Medulla oblongata (tissue), 1 donor: ENCODE data around the gene GLI3.

Source experiments
- DNase-seq: peaks from one replicate; pipeline ENCODE4 v3.0.0-alpha.2; 2015; ENCODE audit errors: extremely low spot score

The GLI3 gene

GRCh38 chr7:42175834-42176723, 60.9 kb downstream of the GLI3 start:
- peak; percentile 49 for DNase-seq

DNA sequence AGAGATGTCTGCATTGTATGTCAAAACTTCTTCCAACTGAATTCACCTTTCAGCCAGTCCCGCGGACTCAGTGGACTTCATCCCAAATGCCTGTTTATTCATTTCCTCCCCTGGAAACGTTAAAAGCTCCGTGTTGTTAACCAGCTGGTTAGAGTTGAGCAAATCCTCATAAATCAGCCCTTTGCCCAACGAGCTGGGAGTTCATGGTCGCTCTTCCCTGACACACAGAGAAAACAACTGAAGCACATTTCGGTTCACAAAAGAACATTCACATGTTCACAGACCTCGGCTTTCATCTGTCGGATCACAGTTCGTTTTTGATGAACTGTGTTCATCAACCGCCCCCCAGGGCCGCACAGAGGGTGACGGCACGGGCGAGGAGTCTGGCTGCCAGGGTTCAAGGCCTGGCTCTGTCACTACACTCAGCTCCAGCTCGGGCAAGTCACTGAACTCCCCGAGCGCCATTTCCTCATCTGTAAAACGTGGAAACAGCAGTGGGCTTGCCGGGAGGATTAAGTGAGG, 62.6 kb downstream of the GLI3 start:
- DNase-seq, result no peak

- DNase-seq, result no peak
Observed at GRCh38 chr7:42170724-42171123, 66.3 kb downstream of the GLI3 start.

- no peak for DNase-seq
Observed at GRCh38 chr7:42168512-42168911, 68.5 kb downstream of the GLI3 start.

GRCh38 chr7:42167631-42168236, 69.3 kb downstream of the GLI3 start:
- DNase-seq, result no peak

DNA sequence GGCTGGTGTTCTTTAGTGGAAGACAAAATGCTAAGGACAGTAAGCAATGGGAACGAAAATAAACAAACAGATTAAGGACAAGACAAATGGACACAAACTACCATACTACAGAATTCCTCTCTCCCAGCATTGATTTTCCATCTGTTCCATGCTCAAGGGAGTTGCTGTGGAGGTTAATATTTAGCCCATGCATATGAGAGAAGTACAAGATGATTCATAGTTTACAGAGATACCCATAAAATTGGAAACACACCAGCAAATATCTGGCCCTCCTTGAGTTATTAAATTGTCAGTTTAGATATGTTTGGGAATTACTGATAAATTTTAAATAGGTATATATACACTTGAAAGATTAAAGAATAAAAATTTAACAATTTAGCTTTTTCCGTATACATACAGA, 69.8 kb downstream of the GLI3 start:
- DNase-seq, result no peak

DNA sequence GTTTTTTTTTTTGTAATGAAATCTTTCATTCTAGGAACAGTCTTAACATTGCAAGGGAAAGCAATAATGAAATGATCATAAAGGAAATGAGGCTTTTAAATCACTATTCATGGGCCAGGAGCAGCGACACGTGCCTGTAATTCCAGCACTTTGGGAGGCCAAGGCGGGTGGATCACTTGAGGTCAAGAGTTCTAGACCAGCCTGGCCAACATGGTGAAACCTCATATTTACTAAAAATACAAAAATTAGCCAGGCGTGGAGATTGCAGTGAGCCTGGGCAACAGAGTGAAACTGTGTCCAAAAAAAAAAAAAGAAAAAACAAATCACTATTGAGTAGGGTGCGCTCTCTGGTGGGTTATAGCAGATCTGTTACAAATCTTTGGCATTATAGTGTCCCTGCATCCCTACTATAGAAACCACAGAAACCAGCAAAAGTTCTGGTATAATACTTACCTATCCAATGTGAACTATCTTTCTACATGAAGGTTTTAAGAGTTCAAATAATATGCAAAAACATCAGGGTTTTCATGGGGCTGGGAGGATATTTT, 72.1 kb downstream of the GLI3 start:
- DNase-seq, result no peak

DNA sequence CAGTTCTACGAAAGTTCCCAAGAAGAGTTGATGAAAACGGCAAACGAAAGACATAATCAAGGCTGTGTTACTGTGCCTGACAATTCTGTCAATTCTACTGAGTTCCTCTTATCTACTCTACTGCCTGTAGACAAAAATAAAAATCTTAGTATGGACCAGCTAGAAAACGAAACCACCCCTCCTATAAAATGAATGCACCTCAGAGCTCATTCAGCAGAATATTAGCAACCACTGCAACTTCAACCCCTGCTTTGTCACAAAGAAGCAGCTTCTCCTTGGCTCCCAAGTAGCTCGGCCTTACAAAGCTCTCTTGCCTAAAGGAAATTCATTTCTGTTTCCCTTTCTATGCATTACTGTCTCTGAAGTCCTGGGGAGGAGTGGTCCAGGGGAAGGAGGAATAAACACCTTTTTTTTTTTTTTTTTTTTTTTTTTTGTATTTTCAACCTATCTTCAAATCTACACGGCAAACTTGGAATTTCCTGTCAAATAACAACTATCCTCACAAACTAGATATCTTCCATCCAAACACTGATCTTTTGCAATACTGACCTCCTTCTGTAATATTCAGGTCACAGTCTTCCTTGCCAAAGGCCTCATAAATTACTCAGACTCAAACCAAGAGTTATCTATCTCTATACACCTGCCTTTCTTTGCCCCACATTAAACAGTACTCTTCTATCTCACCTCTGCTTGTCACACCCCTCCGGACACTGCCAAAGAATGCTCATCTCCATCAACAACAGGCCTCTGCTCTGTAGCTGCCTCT, 74.3 kb downstream of the GLI3 start:
- no peak for DNase-seq

- no peak for DNase-seq
Observed at GRCh38 chr7:42161719-42162118, 75.3 kb downstream of the GLI3 start.

- no peak for DNase-seq
Observed at GRCh38 chr7:42161110-42161509, 75.9 kb downstream of the GLI3 start.

DNA sequence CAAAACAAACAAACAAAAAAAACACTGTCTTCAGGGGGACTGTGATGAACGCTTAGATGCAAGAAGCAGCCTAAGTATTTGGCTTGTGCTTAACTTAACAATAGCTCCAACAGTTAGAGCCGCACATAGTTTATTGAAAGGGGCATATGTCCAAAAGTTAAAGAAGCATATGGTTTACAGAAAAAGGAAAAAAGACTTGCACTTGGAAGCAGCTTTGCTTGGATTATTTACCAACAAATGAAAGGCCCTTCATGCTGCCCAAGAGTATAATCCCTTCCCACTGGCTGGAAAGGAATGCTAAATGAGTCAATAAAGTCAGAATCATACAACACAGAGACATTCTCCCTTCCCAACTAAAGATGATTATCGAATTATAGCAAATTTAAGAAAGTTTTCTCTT, 77.9 kb downstream of the GLI3 start:
- no peak for DNase-seq

DNA sequence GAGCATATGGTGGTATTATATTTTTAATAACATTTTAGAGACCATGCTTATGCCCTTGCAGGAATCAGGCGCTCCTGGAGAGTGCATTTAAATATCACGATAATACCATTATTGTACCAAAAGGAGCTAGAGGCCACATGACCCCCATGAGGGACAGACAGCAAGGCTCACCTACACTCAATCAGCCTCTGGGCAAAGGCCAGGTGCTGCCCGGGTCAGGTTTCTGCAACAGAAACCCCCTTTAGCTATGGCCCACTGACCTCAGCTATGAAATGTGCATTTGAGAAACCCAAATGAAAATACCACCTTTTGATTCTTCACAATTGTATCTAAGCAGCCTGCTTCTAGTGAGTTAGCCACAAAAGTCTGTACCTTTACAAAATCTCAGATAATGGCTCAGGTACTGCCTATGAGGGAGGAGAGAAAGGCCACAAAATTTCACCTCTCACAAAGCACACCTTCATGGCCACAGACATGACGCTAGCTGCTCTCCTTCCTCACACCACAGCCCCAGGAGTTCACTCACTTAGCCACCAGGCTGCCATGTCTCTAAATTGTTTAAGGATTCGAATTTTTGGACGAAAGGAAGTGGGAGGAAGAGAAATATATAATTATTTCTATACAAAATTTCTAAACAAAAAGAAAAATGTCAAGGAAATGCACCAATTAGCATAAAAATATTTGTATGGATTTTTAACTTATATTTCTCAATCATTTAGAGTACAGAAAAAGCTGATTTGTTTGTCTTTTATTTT, 79.9 kb downstream of the GLI3 start:
- DNase-seq, result no peak

DNA sequence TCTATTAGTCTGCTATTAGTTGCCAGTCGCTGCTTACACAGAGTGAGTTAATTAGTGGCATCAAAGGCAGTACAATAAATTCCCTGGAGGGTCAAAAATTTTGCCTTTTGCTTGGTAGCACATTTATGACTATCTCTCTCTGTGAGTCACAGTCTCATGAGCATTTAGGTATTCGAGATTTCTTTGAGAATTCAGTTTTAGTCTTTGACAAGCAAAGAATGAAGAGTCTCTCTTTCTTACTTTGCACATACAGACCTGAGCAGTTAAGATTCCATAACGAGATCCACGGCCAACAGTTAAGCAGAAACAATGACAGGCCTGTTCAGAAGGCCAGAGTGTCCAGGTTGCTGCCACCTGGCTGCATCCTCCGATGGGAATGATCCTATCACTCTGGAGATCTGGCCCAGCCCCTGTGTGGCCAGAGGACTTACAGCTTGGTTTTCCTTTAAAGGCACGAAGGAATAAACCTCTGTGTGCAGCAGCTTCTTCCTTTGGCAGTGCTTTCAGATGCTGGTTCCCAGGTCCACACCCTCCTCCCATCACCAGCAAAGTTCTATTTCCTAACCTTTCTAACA, 80.6 kb downstream of the GLI3 start:
- no peak for DNase-seq

DNA sequence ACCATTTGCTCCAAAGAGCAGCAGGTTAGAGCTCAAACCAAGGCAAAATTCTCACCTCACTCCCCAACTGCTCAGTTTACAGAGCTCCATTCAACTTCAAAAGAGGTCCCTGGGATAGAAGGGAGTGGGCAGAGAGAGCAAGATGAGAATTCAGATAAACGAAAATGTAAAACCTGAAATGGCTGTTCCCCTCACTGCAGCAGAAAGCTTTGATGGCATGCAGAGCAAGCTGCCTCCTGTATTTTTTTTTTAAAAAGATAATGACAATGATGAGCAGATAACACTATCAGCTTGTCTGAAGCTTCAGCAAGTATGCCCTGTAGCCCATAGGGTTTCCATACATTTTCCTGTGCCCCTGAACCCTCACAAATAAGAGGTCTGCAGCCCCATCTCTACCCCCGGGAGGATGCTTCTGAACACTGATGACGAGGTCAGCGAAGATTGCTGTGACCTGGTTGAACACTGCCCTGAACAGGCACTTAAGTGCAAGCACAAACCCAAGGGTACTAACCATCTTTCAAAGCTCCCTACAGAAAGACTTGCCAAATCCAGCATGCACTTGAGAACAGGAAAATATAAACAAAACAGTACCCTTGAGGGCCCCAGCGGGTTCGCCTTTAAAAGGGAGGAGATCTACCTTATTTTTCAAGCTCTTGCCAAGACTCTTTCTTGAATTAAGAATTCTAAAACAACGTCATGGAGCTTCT, 81.3 kb downstream of the GLI3 start:
- DNase-seq, result no peak

GRCh38 chr7:42154173-42154572, 82.8 kb downstream of the GLI3 start:
- no peak for DNase-seq

GRCh38 chr7:42152329-42153205, 84.4 kb downstream of the GLI3 start:
- peak; percentile 52 for DNase-seq

GRCh38 chr7:42151309-42151708, 85.7 kb downstream of the GLI3 start:
- DNase-seq, result peak; percentile 62

- no peak for DNase-seq
Observed at GRCh38 chr7:42145539-42145938, 91.5 kb downstream of the GLI3 start.

DNA sequence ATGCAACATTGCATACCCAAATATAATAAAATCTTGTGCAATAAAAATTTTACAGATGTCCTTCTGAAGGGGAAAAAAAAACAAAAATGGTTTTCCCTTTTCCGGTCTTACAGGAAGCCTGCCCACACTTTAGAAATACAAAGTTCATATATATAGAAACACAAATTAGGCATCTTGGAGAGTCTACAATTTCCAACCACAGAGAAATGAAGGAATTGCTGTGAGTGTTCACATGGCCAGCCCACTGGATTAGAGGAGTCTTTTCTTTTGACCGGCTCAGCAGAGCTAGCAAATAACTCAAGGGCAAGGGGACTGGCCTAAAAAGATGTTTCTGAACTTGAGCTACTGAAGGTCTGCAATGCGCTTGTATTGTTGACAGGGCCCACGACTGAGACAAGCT, 92.4 kb downstream of the GLI3 start:
- no peak for DNase-seq
